SK-N-SH treated with all-trans-retinoic acid at 6 μM for 48 hours (cell line): ENCODE data around the gene NUP205.

ENCODE experiments used
- ARNTL ChIP-seq: fragments of 450-650 bp; formaldehyde crosslinking; IDR thresholded peaks from 2 replicates; pipeline ENCODE4 v1.5.0; 2020; ENCODE audit warnings: low read depth, mild to moderate bottlenecking, moderate library complexity, borderline replicate concordance
- BACH2 ChIP-seq: fragments of 250-450 bp; sonication (Bioruptor Pico); IDR thresholded peaks from 2 replicates; pipeline ENCODE4 v1.9.0; 2021; ENCODE audit warnings: mild to moderate bottlenecking, borderline replicate concordance
- ESRRG ChIP-seq: fragments of 250-450 bp; sonication (Bioruptor Pico); IDR thresholded peaks from 2 replicates; pipeline ENCODE4 v1.6.1; 2021; ENCODE audit warnings: mild to moderate bottlenecking
- ISL1 ChIP-seq: fragments of 250-450 bp; sonication (Bioruptor Pico); IDR thresholded peaks from 2 replicates; pipeline ENCODE4 v2.1.2; 2022; ENCODE audit warnings: mild to moderate bottlenecking, moderate library complexity
- TOX ChIP-seq: fragments of 250-450 bp; sonication (Bioruptor Pico); IDR thresholded peaks from 2 replicates; pipeline ENCODE4 v1.8.0; 2021; ENCODE audit warnings: mild to moderate bottlenecking, moderate library complexity, borderline replicate concordance
- ZFP3 ChIP-seq: fragments of 250-450 bp; sonication (Bioruptor Pico); IDR thresholded peaks from 2 replicates; pipeline ENCODE4 v1.5.0; 2020; ENCODE audit warnings: mild to moderate bottlenecking, moderate library complexity
- ZFP30 ChIP-seq: fragments of 450-650 bp; formaldehyde crosslinking; IDR thresholded peaks from 2 replicates; pipeline ENCODE4 v1.5.0; 2022; ENCODE audit warnings: mild to moderate bottlenecking, moderate library complexity
- ZNF70 ChIP-seq: fragments of 450-650 bp; formaldehyde crosslinking; IDR thresholded peaks from 2 replicates; pipeline ENCODE4 v1.5.0; 2020; ENCODE audit warnings: mild to moderate bottlenecking, moderate library complexity
- TF ChIP-seq, protein P1 (sequence below): fragments of 250-450 bp; sonication (Bioruptor Pico); IDR thresholded peaks from 2 replicates; pipeline ENCODE4 v1.8.0; 2020; ENCODE audit warnings: mild to moderate bottlenecking, moderate library complexity, borderline replicate concordance
- TF ChIP-seq, protein P2 (sequence below): fragments of 250-450 bp; sonication (Bioruptor Pico); IDR thresholded peaks from 2 replicates; pipeline ENCODE4 v1.8.0; 2021; ENCODE audit warnings: low read depth, mild to moderate bottlenecking, moderate library complexity, borderline replicate concordance

DNA sequence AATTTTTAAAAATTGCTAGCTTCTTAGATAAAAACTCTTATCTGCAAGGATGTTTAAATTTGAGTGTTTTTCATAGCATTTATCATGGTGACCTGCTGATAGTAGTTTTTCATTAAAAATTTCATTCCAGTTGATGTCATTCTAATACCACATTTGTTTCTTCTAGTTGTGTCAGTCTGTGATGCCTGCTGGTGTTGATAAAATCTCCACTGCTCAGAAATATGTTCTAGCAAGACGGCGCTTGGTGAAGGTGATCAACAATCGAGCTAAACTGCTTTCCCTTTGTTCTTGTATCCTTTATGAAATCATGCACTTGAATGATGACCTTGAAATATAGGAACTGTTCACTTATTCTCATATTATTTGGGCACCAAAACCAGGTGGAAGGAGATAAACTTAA lies 87.0 kb downstream of the NUP205 start:
- TF ChIP-seq ZNF70 (CRISPR knock-in tag) (no peak), TOX (CRISPR knock-in tag) (no peak), ISL1 (CRISPR knock-in tag) (no peak), ESRRG (no peak), ZFP30 (CRISPR knock-in tag) (no peak), BACH2 (CRISPR knock-in tag) (no peak), ZFP3 (no peak), ARNTL (CRISPR knock-in tag) (no peak)
- TF ChIP-seq, protein P1, sequence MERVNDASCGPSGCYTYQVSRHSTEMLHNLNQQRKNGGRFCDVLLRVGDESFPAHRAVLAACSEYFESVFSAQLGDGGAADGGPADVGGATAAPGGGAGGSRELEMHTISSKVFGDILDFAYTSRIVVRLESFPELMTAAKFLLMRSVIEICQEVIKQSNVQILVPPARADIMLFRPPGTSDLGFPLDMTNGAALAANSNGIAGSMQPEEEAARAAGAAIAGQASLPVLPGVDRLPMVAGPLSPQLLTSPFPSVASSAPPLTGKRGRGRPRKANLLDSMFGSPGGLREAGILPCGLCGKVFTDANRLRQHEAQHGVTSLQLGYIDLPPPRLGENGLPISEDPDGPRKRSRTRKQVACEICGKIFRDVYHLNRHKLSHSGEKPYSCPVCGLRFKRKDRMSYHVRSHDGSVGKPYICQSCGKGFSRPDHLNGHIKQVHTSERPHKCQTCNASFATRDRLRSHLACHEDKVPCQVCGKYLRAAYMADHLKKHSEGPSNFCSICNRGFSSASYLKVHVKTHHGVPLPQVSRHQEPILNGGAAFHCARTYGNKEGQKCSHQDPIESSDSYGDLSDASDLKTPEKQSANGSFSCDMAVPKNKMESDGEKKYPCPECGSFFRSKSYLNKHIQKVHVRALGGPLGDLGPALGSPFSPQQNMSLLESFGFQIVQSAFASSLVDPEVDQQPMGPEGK (CRISPR knock-in tag), result no peak
- TF ChIP-seq, protein P2, sequence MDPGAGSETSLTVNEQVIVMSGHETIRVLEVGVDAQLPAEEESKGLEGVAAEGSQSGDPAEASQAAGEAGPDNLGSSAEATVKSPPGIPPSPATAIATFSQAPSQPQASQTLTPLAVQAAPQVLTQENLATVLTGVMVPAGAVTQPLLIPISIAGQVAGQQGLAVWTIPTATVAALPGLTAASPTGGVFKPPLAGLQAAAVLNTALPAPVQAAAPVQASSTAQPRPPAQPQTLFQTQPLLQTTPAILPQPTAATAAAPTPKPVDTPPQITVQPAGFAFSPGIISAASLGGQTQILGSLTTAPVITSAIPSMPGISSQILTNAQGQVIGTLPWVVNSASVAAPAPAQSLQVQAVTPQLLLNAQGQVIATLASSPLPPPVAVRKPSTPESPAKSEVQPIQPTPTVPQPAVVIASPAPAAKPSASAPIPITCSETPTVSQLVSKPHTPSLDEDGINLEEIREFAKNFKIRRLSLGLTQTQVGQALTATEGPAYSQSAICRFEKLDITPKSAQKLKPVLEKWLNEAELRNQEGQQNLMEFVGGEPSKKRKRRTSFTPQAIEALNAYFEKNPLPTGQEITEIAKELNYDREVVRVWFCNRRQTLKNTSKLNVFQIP (CRISPR knock-in tag), result no peak
